ENCODE data around the gene FOXR1.
A peak's percentile ranks its signal among the peaks of the same experiment; 100 is the strongest.

DNA sequence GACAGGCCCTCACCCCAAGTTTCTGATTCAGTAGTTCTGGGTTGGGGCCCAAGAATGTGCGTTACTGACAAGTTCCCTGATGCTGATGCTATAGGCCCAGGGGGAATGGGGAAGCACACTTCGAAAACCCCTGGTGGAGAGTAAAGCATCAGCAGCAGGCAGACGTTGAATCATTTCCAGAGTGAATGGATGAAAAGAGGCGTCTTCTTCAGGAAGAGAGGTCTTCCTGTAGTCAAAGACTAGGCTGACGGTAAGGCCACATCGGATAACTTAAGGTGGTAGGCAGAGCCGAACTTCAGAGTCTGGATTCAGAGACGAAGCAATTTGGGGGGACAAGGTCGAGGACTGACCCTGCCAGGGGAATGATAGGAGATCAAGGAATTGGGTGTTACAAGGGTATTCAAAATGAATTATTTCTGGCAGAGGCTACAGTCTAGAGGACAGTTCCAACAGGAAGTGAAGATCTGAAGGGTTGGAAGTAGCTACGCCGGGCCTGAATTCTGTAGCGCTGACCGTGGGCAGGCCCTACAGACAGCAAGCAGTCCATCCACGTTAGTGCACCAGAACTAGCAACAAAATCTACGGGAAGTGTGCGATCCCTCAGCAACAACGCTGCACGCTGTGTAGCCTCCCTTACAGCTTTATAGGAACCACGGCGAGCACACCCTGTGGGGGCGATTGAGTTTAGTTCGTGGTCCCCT lies 25.5 kb downstream of the FOXR1 start:
- TF ChIP-seq, protein P1, sequence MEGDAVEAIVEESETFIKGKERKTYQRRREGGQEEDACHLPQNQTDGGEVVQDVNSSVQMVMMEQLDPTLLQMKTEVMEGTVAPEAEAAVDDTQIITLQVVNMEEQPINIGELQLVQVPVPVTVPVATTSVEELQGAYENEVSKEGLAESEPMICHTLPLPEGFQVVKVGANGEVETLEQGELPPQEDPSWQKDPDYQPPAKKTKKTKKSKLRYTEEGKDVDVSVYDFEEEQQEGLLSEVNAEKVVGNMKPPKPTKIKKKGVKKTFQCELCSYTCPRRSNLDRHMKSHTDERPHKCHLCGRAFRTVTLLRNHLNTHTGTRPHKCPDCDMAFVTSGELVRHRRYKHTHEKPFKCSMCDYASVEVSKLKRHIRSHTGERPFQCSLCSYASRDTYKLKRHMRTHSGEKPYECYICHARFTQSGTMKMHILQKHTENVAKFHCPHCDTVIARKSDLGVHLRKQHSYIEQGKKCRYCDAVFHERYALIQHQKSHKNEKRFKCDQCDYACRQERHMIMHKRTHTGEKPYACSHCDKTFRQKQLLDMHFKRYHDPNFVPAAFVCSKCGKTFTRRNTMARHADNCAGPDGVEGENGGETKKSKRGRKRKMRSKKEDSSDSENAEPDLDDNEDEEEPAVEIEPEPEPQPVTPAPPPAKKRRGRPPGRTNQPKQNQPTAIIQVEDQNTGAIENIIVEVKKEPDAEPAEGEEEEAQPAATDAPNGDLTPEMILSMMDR (IDR thresholded peaks at IDR 0.05; ENCODE audit: low read length): peak; percentile 16; the same call in 1 of the 2 replicates
- TF ChIP-seq EZH2 (IDR thresholded peaks at IDR 0.05; ENCODE audit: borderline replicate concordance, low read length): no peak
